Endodermal cell (in vitro differentiated cells): Measurements from ENCODE around the gene FRYL. TPM values are rescaled to one million over a fixed set of nuclear protein-coding genes. Genes with fewer than 3 reads are reported as not detected.

Experiments used
- DNase-seq: peaks from one replicate; pipeline ENCODE4 v3.0.0-alpha.2; 2017
- H3K27ac ChIP-seq: 2 replicates; pipeline ENCODE4 v1.5.1; 2013; ENCODE audit warnings: mild to moderate bottlenecking, low read depth, low read length, moderate library complexity
- H3K27me3 ChIP-seq: 2 replicates; pipeline ENCODE4 v1.6.1; 2013; ENCODE audit warnings: mild to moderate bottlenecking, low read length, moderate library complexity; ENCODE audit not compliant: insufficient read depth, control insufficient read depth, poor library complexity, severe bottlenecking
- H3K36me3 ChIP-seq: 2 replicates; pipeline ENCODE4 v1.7.0; 2013; ENCODE audit warnings: mild to moderate bottlenecking, low read length, moderate library complexity; ENCODE audit not compliant: control insufficient read depth, insufficient read depth
- H3K4me1 ChIP-seq: one replicate; pipeline ENCODE4 v1.7.0; 2013; ENCODE audit warnings: low read length; ENCODE audit not compliant: control insufficient read depth, insufficient read depth
- H3K4me3 ChIP-seq: 2 replicates; pipeline ENCODE4 v1.5.1; 2013; ENCODE audit warnings: mild to moderate bottlenecking, low read length, moderate library complexity
- H3K9ac ChIP-seq: 2 replicates; pipeline ENCODE4 v1.6.1; 2013; ENCODE audit warnings: mild to moderate bottlenecking, low read length, moderate library complexity; ENCODE audit not compliant: poor library complexity, severe bottlenecking; ENCODE audit errors: extremely low read depth
- H3K9me3 ChIP-seq: 2 replicates; pipeline ENCODE4 v1.6.1; 2013; ENCODE audit warnings: mild to moderate bottlenecking, low read length, moderate library complexity; ENCODE audit not compliant: control insufficient read depth
- H3K27ac Mint-ChIP-seq: 2 replicates; pipeline ENCODE4 v1.8.0; 2020; ENCODE audit warnings: mixed read lengths
- H3K27me3 Mint-ChIP-seq: 2 replicates; pipeline ENCODE4 v1.8.0; 2021; ENCODE audit warnings: mild to moderate bottlenecking, mixed read lengths; ENCODE audit not compliant: insufficient read depth
- H3K36me3 Mint-ChIP-seq: 2 replicates; pipeline ENCODE4 v1.8.0; 2020; ENCODE audit warnings: low read depth, mixed read lengths
- H3K4me1 Mint-ChIP-seq: 2 replicates; pipeline ENCODE4 v1.8.0; 2020; ENCODE audit warnings: mixed read lengths
- H3K4me3 Mint-ChIP-seq: 2 replicates; pipeline ENCODE4 v1.8.0; 2020; ENCODE audit warnings: mild to moderate bottlenecking, moderate library complexity, mixed read lengths
- H3K9me3 Mint-ChIP-seq: 2 replicates; pipeline ENCODE4 v1.8.0; 2020; ENCODE audit warnings: mild to moderate bottlenecking, mixed read lengths
- WGBS, 2 experiments: methylation state at CpG; one replicate each; pipeline versions ENCODE4 v1.1.5 to v1.1.7; 2013; ENCODE audit warnings: missing lambda C conversion rate in 2 of 2, mixed read lengths in 1 of 2; ENCODE audit not compliant: insufficient coverage in 1 of 2, insufficient read length in 1 of 2; 5-methylcytosine and 5-hydroxymethylcytosine counted together
- total RNA-seq, 2 donors: library from RNA; stranded (reverse); fragmentation: NEBNext Ultra II Directional in 1 of 2; extraction: Animal tissue kit (Norgen Biotek cat#: 25700) in 1 of 2; gene quantifications; 2 replicates in 1 of 2; 3 replicates in 1 of 2; pipeline ENCODE4 v1.2.1, GENCODE V29; 2021
- TF ChIP-seq, protein P1 (sequence below): fragments of 200-600 bp; sonication (generic); conservative IDR thresholded peaks from 2 replicates; pipeline ENCODE4 v1.5.0; 2021; ENCODE audit warnings: antibody characterized with exemption, mild to moderate bottlenecking

FRYL gene
- total RNA-seq, 2 donors from 2014 or later, result 56.5 to 62.6 TPM

DNA sequence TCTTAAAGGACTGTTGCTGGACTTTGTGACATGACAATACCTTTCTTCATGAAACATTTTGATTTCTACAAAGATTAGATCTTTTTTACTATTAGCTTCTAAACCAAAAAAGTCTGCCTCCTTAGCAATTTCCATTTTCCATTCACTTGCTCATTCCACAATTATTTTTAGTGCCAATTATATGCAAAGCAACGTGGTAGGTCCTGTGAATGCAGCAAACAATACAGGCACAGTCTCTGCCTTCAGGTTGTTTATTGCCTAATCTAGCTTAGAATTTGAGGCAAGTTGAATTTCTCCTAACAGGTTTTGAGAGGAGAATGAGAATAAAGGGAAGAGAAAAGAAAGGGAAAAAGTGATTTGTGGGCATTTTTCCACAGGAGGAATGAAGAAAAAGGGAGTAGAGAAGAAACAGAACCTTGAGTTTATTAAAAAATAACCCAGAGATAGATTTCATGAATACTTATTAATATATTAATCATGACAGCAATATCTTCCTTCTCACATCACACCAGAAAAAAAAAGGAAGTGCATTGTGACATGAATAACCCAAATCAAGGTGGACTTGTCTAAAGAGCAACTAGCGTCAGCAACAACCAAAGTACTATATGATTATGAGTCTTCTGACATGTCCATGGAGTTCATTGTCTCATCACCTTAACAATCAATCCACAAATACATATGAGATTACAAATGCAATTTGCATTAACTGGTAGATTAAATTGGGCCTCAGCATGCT lies 16.3 kb upstream of the FRYL start:
- TF ChIP-seq, protein P1, sequence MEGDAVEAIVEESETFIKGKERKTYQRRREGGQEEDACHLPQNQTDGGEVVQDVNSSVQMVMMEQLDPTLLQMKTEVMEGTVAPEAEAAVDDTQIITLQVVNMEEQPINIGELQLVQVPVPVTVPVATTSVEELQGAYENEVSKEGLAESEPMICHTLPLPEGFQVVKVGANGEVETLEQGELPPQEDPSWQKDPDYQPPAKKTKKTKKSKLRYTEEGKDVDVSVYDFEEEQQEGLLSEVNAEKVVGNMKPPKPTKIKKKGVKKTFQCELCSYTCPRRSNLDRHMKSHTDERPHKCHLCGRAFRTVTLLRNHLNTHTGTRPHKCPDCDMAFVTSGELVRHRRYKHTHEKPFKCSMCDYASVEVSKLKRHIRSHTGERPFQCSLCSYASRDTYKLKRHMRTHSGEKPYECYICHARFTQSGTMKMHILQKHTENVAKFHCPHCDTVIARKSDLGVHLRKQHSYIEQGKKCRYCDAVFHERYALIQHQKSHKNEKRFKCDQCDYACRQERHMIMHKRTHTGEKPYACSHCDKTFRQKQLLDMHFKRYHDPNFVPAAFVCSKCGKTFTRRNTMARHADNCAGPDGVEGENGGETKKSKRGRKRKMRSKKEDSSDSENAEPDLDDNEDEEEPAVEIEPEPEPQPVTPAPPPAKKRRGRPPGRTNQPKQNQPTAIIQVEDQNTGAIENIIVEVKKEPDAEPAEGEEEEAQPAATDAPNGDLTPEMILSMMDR, result no peak
- Histone ChIP-seq H3K4me3 (no peak overlapping the region), H3K9me3 (no peaks in the 10 kb centered on the region), H3K4me1 (peaks cover 3% of the 10 kb centered on the region), H3K36me3 (no peaks in the 10 kb centered on the region), H3K9ac (no peak overlapping the region), H3K27ac (no peak overlapping the region), H3K27me3 (no peaks in the 10 kb centered on the region)
- peaks cover 16% of the 10 kb centered on the region for H3K4me1 Mint-ChIP-seq
- WGBS, 2 experiments, result 82% methylated on average over 2 of the region's 2 CpGs; no CpG with 5 or more reads in 1 of the 2 experiments
- H3K27me3 Mint-ChIP-seq, result no peaks in the 10 kb centered on the region
- no peaks in the 10 kb centered on the region for H3K9me3 Mint-ChIP-seq
- DNase-seq, result no peak
- H3K36me3 Mint-ChIP-seq, result no peaks in the 10 kb centered on the region
- H3K4me3 Mint-ChIP-seq, result no peak overlapping the region
- no peak overlapping the region for H3K27ac Mint-ChIP-seq

DNA sequence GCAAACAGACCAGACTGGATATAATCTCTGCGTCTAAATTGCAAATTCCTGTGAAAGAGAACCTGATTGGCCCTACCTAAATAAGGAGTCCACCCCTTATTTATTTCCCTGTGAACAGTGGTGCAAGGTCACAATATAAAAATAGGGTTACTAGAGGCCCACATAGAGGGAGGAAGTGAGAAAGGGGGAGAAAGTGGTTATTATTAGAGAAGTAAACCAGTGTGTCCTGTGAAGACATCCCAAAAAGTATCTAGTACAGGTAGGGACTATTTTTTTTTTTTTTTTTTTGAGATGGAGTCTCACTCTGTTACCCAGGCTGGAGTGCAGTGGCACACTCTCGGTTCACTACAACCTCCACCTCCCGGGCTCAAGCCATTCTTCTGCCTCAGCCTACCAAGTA lies 15.0 kb upstream of the FRYL start:
- TF ChIP-seq, protein P1, result no peak
- H3K36me3 Mint-ChIP-seq, result no peaks in the 10 kb centered on the region
- no peak for DNase-seq
- no peak overlapping the region for H3K27ac ChIP-seq
- H3K4me1 ChIP-seq, result peaks cover 3% of the 10 kb centered on the region
- no peak overlapping the region for H3K4me3 ChIP-seq
- H3K4me1 Mint-ChIP-seq, result peaks cover 16% of the 10 kb centered on the region
- H3K27ac Mint-ChIP-seq, result no peak overlapping the region
- no peak overlapping the region for H3K4me3 Mint-ChIP-seq
- H3K27me3 ChIP-seq, result no peaks in the 10 kb centered on the region
- H3K9me3 ChIP-seq, result no peaks in the 10 kb centered on the region
- no peaks in the 10 kb centered on the region for H3K27me3 Mint-ChIP-seq
- no peak overlapping the region for H3K9ac ChIP-seq
- 92 to 100% methylated on average over 2 to 3 of the region's 3 CpGs for WGBS, 2 experiments
- H3K9me3 Mint-ChIP-seq, result no peaks in the 10 kb centered on the region
- H3K36me3 ChIP-seq, result no peaks in the 10 kb centered on the region

DNA sequence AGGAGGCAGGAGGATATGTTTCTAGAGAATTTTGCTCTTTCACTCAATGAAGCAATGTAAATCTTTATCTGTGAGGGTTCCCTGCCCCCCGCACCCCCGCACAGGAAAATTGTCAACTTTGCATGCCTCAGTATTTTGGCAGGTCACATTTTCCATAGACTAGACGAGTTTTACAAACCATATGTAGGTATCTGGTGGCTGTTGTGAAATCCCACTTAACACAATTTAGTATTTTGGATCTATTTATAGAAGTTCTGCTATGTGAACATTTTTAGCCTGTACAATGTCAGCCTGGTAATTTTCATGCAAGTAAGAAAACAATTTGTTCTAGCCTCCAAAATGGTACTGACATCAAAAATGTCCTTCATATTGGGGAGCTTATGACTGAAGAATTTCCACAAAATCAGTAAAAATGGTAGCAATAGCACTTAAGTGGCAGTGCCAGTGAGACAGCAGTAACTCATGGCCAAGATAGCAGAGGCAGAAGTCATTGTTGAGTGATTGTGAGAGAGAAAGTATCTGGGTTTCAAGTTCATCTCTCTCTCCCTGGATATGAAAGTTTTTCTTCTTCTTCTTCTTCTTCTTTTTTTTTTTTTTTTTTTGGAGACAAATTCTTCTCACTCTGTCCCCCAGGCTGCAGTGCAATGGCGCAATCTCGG lies 12.4 kb upstream of the FRYL start:
- Histone ChIP-seq H3K27me3 (no peaks in the 10 kb centered on the region), H3K9ac (no peak overlapping the region), H3K4me3 (no peak overlapping the region), H3K9me3 (no peaks in the 10 kb centered on the region), H3K27ac (no peak overlapping the region), H3K36me3 (no peaks in the 10 kb centered on the region), H3K4me1 (peaks cover 3% of the 10 kb centered on the region)
- H3K9me3 Mint-ChIP-seq, result no peaks in the 10 kb centered on the region
- H3K27me3 Mint-ChIP-seq, result no peaks in the 10 kb centered on the region
- 85 to 96% methylated on average over 2 to 5 of the region's 5 CpGs for WGBS, 2 experiments
- no peak overlapping the region for H3K27ac Mint-ChIP-seq
- H3K36me3 Mint-ChIP-seq, result no peaks in the 10 kb centered on the region
- no peak overlapping the region for H3K4me3 Mint-ChIP-seq
- H3K4me1 Mint-ChIP-seq, result peaks cover 13% of the 10 kb centered on the region
- no peak for DNase-seq
- TF ChIP-seq, protein P1, result no peak
